Measurements from ENCODE around the gene MRPS10.

Gene MRPS10

DNA sequence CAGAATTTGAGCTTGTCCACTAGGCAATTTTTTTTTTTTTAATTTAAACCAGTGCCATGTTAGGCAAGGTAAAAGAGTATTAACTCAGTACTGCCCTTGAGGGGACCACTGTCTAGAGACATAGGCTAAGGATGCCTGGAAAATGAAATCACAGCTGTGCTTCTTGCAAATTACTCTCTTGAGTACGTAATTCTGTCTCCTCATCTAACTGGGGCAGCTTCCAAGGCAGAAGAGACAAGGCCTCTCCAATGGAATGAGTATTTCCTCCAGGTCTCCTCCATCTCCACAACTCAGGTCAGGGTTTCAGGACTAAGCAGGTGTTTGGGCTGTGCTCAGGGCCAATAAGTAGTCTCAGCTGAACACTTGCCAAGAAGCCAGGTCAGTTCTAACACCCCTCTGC is 33.8 kb upstream of the MRPS10 start:
- no peaks in the 10 kb centered on the region for H3K27me3 Mint-ChIP-seq
- no peak for ATAC-seq
- H3K4me1 Mint-ChIP-seq, result no peaks in the 10 kb centered on the region
- H3K4me3 Mint-ChIP-seq, result no peak overlapping the region
- no peaks in the 10 kb centered on the region for H3K9me3 Mint-ChIP-seq
- H3K27ac Mint-ChIP-seq, result no peak overlapping the region
- H3K36me3 Mint-ChIP-seq, result peaks cover 9% of the 10 kb centered on the region

DNA sequence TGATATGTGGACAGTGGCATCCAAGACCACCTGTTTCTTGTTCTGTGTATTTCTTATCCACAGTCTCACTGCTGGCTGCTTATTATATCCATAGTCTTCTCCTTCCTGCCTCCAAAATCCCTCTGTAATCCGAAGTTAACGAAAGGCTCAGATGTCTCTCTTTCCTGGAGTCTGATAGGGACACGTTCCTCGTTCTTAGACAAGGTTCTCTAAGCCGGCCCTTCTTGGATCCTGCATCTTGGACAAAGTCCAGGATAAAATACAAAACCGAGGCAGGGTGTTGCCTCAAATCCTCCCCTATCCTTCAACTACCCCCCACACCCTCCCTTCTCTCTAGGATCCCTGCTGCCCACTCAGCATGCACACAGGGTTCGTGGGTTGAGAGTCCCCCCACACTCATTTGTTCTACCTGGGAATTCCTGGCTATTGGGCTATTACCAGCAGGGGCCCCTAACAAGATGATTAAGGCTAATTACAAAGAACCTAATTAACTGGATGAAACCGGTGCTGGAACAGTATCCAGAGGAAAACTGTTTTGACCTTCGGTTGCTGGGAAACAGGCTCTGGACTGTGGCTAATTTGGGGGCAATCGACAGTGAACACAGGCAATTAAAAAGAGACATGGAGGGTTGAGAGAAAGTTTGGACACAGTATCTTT is 32.7 kb upstream of the MRPS10 start:
- Mint-ChIP-seq H3K4me1 (no peaks in the 10 kb centered on the region), H3K4me3 (no peak overlapping the region), H3K27ac (no peak overlapping the region), H3K36me3 (peaks cover 14% of the 10 kb centered on the region), H3K27me3 (no peaks in the 10 kb centered on the region), H3K9me3 (no peaks in the 10 kb centered on the region)
- ATAC-seq, result no peak

DNA sequence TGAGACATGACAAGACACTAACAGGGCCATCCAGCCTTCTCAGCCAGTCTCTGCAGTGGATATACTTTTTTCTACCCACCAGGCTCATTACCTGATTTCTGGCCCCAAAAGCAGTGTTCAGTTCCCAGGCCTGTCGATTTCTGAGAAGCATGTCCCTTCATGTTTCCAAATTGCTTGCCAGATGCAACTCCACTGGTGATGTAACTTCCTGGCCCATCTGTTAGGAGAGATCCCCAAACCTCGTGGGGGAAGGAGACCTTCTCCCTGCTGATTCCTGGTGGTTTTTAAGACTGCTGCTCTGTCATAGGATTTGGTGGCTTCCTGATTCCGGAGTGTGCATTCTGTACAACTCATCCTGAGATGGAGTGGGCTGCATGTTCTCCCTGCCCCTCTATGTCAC is 31.6 kb upstream of the MRPS10 start:
- peaks cover 10% of the 10 kb centered on the region for H3K36me3 Mint-ChIP-seq
- H3K9me3 Mint-ChIP-seq, result no peaks in the 10 kb centered on the region
- ATAC-seq, result no peak
- no peak overlapping the region for H3K4me3 Mint-ChIP-seq
- H3K4me1 Mint-ChIP-seq, result no peaks in the 10 kb centered on the region
- no peak overlapping the region for H3K27ac Mint-ChIP-seq
- H3K27me3 Mint-ChIP-seq, result no peaks in the 10 kb centered on the region

DNA sequence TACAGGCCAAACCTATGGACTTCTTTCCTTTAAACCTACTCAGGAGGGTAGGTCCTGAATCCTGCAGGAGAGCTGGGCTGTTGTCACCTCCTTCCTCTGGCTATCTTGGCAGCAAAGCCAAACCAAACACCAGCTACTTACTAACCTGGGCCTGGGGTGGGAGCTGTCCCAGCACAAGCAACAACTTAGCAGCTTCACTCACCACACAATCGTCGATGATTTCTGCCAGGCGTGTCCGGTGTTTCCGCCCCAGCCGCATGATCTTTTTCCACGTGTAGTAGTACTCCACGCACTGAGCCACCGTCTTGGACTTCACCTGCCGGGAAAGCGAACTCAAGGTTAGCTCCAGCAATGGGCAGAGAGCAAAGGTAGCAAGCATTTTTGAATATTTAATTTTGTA is 25.4 kb upstream of the MRPS10 start:
- peaks cover 15% of the 10 kb centered on the region for H3K4me1 Mint-ChIP-seq
- ATAC-seq, result no peak
- no peaks in the 10 kb centered on the region for H3K9me3 Mint-ChIP-seq
- H3K4me3 Mint-ChIP-seq, result no peak overlapping the region
- H3K36me3 Mint-ChIP-seq, result peaks cover 20% of the 10 kb centered on the region
- H3K27ac Mint-ChIP-seq, result no peak overlapping the region
- H3K27me3 Mint-ChIP-seq, result no peaks in the 10 kb centered on the region

DNA sequence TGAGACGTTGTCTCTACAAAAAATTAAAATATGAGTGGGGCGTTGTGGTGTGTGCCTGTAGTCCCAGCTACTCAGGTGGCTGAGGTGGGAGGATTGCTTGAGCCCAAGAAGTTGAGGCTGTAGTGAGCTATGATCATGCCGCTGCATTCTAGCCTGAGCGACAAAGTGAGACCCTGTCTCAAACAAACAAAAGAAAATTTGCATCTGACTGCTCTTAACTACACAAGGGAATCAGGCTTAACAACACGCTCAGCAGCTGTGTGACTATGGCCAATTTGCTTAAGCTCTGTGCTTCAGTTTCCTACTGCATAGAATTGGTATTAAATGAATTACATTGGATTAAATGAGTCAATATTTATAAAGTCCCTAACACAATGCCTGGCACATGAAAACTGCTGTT is 24.3 kb upstream of the MRPS10 start:
- Mint-ChIP-seq H3K36me3 (peaks cover 20% of the 10 kb centered on the region), H3K27me3 (no peaks in the 10 kb centered on the region), H3K4me3 (no peak overlapping the region), H3K9me3 (no peaks in the 10 kb centered on the region), H3K4me1 (peaks cover 22% of the 10 kb centered on the region), H3K27ac (no peak overlapping the region)
- no peak for ATAC-seq

DNA sequence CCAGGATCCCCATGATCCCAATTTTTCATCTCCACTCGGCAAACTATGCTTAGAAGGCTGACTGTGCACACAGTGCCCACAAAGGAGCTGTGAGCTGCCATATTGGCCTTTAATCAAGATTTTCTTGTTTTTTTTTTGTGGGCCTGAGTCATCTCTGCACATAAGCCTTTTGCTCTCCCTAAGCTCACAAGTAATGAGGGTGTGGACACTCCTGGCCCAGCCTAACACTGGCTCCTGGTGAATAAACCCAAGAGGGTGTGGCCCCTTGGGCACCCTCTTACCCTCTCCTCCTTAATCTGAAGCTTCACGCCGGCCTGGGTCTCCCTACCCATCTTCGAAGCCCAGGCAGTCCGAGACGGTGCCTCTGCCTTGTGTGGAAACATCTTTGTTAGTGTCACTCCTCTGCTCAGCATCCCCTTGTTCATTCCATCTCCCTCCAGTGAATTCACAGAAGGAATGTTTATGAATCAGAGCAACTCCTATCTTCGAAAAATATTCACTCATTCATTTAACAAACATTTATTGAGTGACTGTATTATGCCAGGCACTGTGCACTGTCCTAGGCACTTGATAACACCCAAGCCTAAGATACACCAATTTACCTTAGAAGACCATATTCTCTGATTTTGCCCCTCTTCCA is 22.2 kb upstream of the MRPS10 start:
- H3K36me3 Mint-ChIP-seq, result peaks cover 21% of the 10 kb centered on the region
- H3K27ac Mint-ChIP-seq, result no peak overlapping the region
- H3K4me3 Mint-ChIP-seq, result no peak overlapping the region
- peaks cover 36% of the 10 kb centered on the region for H3K4me1 Mint-ChIP-seq
- no peaks in the 10 kb centered on the region for H3K9me3 Mint-ChIP-seq
- ATAC-seq, result no peak
- no peaks in the 10 kb centered on the region for H3K27me3 Mint-ChIP-seq

DNA sequence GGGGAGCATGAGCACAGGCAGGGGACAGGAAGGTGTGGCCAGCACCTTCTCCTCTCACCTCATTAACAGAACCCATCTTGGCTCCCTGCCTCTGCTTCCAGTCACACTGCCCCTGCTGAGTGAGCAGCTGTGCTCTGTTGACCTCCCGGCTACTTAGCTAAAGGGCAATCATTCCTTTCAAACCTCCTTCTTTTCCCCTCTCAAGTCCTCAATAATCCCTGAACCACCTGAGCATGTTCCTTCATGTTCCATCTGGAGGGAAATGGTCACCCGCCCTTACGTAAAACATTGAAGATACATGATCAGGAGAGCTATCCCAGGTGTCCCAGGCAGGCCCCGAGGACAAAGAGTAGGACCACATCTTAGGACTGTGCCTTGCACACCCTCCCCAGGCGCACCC is 21.7 kb upstream of the MRPS10 start:
- H3K9me3 Mint-ChIP-seq, result no peaks in the 10 kb centered on the region
- peaks cover 21% of the 10 kb centered on the region for H3K36me3 Mint-ChIP-seq
- H3K4me1 Mint-ChIP-seq, result peaks cover 36% of the 10 kb centered on the region
- ATAC-seq, result peak; percentile 46
- H3K27ac Mint-ChIP-seq, result no peak overlapping the region
- no peaks in the 10 kb centered on the region for H3K27me3 Mint-ChIP-seq
- no peak overlapping the region for H3K4me3 Mint-ChIP-seq

DNA sequence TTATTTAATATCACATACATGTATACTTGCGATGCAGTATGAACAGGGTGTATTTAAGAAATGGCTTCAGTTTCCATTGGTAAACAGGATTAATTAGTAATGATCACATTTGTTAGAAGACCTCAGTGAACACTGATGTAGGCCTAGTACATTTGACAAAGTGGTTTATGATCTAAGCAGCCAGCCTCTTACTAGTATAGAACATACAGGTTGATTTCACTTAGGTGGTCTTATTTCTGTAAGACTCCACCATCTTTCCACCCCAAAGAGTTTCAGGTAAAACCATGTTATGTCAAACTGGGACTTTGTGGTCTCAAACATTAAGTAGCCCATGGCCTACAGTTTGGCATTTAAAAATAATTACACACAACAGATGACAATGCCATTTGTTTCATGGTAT is 20.2 kb upstream of the MRPS10 start:
- Mint-ChIP-seq H3K4me1 (peaks cover 36% of the 10 kb centered on the region), H3K27me3 (no peaks in the 10 kb centered on the region), H3K36me3 (peaks cover 21% of the 10 kb centered on the region), H3K9me3 (no peaks in the 10 kb centered on the region), H3K4me3 (no peak overlapping the region), H3K27ac (no peak overlapping the region)
- ATAC-seq, result no peak

DNA sequence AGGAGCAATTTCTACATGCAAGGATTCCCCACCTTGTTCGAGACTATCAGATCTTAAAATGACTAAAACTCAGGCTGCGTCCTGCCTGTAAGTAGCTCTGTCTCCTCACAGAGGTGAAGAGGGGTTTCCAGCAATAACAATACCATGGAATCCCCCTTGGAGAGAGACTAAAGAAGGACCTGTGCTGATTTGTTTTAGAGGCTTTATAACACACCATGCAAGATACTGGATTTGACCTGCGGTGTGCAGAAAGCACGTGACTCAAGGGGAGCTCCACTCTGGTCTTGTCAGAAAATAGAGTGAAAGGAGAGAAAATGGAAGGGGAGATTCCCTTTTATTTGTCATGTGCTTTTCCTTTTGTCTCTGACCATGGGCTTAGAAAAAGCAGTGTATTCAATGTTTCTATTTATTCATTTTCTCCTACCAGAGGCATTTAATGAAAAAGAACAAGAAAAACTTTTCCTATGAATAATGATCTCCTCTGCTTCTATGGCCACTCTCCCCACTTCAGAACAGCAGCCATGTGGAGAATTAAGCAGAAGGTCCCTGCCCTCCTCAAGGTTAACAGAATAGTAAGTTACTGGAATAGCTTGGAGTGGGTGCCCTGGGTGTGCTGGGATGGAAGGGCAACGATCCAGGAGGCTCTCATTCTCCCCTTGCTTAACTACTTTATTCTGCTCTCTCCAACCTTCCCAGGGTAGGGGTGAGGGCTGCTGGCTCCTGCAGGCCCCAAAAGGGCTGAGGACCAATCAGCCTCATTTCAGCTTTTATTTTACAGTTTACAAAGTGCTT is 19.2 kb upstream of the MRPS10 start:
- ATAC-seq, result peak; percentile 71

DNA sequence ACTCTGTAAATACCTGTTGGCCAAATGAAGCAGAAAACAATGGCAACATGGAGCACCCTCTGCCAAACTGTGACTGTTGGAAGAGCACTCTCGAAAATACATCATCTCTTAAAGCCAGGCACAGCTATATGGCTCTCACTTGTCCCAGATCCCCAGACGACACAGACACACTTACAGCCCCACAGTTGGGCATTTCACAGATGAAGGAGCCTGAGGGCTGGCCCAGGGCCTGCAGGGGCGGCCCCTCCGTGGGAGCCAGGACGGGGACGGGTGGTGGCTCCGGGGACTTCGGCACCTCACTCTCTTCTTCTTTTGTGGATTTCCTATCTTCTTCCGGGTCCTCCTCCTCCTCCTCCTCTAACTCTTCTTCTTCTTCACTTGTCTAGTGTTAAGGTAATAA is 18.4 kb upstream of the MRPS10 start:
- Mint-ChIP-seq H3K9me3 (no peaks in the 10 kb centered on the region), H3K36me3 (peaks cover 21% of the 10 kb centered on the region), H3K4me3 (peak overlapping the region; percentile 42), H3K27me3 (no peaks in the 10 kb centered on the region), H3K27ac (peak overlapping the region; percentile 82), H3K4me1 (peaks cover 36% of the 10 kb centered on the region)
- peak; percentile 60 for ATAC-seq

More for the DNA sequence above, 19.2 kb upstream of the MRPS10 start:
- peaks cover 36% of the 10 kb centered on the region for H3K4me1 Mint-ChIP-seq
- H3K27ac Mint-ChIP-seq, result peak overlapping the region; percentile 82
- H3K36me3 Mint-ChIP-seq, result peaks cover 21% of the 10 kb centered on the region
- H3K27me3 Mint-ChIP-seq, result no peaks in the 10 kb centered on the region
- no peaks in the 10 kb centered on the region for H3K9me3 Mint-ChIP-seq
- peak overlapping the region; percentile 42 for H3K4me3 Mint-ChIP-seq

DNA sequence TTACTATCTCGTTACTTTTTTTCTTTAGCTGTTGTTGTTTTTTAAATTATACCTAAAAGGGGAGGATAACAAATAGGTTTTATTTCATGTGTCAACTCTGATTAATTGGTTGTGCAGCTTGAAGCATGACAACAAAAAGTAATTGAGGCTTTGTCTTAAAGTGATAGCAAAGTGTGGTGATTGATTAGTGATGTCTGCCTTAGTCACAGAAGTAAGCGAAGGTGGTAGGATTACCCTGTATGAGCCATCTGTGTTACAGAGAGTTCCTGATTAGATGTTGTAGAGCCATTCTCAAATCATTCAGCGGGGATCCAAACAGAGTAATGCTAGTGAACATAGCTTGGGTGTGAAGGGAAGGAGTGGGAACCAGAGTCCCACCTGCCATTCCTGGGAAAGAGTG is 14.4 kb upstream of the MRPS10 start:
- Mint-ChIP-seq H3K27me3 (no peaks in the 10 kb centered on the region), H3K4me3 (no peak overlapping the region), H3K27ac (no peak overlapping the region), H3K36me3 (peaks cover 22% of the 10 kb centered on the region), H3K9me3 (no peaks in the 10 kb centered on the region), H3K4me1 (peaks cover 16% of the 10 kb centered on the region)
- ATAC-seq, result no peak

DNA sequence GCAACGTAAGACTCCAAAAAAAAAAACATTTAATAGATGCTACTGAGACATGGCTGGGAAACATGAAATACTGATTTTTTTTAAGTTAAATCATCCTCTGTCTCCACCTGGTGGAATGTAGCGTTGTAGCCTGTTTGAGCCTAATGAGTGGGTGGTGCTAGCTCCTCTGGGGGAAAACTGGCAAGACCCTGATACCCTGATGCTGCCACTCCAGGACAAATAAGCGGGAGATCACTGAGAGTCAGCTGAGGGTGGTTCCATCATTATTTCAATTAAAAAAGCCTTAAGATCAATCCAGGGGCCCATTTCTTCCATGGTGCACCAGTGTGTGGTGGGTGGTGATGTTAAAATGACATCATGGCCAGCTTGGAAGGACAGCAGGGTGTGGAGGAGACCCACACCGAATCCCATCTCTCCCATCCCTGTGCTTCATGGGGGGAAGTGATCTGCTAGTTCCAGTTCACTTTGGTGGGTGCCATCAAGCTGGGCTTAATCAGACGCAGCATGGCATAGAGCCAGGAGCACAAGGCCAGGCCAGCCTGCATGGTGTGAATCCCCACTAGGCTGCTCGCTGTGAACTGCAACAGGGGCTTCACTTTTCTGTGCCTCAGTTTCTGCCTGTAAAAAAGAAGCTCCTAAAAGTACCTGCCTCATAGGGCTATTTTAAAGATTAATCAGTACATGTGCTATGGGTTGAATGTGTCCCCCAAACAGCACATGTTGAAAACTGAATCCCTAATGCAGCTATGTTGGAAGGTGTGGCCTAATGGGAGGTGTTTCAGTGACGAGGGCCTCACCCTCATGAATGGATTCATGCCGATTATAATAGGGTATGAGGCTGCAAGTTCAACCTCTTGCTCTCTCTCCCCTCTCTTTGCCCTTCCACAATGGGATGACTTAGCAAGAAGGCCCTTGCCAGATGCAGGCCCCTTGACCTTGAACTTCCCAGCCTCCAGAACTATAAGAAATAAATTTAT is 13.0 kb upstream of the MRPS10 start:
- no peaks in the 10 kb centered on the region for H3K9me3 Mint-ChIP-seq
- no peak overlapping the region for H3K27ac Mint-ChIP-seq
- peaks cover 15% of the 10 kb centered on the region for H3K36me3 Mint-ChIP-seq
- ATAC-seq, result no peak
- no peak overlapping the region for H3K4me3 Mint-ChIP-seq
- peaks cover 2% of the 10 kb centered on the region for H3K4me1 Mint-ChIP-seq
- no peaks in the 10 kb centered on the region for H3K27me3 Mint-ChIP-seq

DNA sequence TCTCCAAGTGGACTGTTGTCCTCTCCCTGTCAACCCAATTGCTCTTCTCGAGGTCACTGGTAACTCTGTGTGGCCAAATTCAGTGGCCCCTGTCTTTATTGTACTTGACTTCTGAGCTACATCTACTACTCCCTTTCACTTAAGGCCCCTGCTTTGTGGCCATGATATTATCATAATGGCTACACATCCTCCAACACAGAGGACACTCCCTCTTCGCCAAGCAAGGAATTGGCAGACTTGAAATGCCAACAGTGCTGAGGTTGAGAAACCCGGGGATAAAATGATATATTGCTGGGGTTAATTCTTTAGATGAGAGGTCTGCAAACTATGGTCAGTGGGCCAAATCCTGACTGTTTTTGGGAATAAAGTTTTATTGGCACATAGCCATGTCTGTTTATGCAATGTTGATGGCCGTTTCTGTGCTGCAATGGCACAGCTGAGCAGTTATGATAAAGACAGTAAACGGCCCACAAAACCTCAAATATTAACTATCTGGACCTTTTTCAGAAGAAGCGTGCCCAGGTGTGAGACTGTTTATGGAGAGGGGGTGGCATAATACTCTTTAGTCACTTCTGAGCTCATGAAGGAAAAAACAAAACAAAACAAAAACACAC is 12.0 kb upstream of the MRPS10 start:
- H3K9me3 Mint-ChIP-seq, result no peaks in the 10 kb centered on the region
- no peaks in the 10 kb centered on the region for H3K27me3 Mint-ChIP-seq
- no peak for ATAC-seq
- no peak overlapping the region for H3K4me3 Mint-ChIP-seq
- H3K36me3 Mint-ChIP-seq, result peaks cover 15% of the 10 kb centered on the region
- H3K4me1 Mint-ChIP-seq, result peaks cover 1% of the 10 kb centered on the region
- no peak overlapping the region for H3K27ac Mint-ChIP-seq

DNA sequence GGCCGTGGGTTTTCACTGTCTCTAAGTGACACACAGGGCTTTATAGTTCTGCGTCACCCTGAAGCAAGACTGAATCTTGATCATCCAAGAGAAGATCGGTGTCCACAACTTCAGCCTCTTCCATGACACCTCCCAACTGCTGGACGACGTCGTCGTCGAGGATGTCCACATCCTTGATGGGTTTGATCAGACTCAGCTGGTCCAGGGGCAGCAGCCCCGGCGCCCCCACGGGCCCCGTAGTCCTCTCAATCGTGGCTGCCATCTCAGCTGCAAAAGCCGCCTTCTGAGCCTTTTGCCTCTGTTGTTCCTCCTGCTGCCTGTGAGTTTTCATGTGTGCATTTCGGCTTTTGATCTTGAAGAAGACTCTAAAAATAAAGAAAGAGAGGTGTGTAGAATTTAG is 10.6 kb upstream of the MRPS10 start:
- Mint-ChIP-seq H3K27ac (no peak overlapping the region), H3K36me3 (peaks cover 15% of the 10 kb centered on the region)

More for the DNA sequence above, 10.6 kb upstream of the MRPS10 start:
- Mint-ChIP-seq H3K9me3 (no peaks in the 10 kb centered on the region), H3K4me1 (peaks cover 7% of the 10 kb centered on the region), H3K4me3 (no peak overlapping the region), H3K27me3 (no peaks in the 10 kb centered on the region)
- ATAC-seq, result no peak

Data from stimulated activated memory B cell treated with anti-CD40 and anti-IgM and Interleukin-4, amounts not matched to agents 10 μg/mL and 1 μg/mL and 100 μg/mL, for 72 hours (primary cell).